Measurements from ENCODE around the gene HEBP2.

DNA sequence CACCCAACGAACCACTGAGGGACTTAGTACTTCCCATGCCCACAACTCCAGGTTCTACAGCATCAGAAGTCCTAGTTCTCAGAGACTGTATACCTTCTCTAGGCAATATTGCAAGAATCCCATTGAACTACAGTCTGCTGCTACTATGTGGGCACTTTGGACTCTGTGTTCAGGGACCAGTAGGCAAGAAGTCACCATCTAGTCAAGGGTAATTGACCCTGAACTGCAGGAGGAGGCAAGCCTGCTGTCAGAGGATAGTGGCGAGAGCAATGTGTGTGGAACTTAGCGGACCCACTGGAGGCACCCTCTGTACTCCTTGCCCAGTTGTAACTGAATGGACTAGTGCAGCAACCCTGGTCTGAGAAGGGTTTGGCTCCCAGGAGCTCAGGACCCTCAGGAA lies 15.7 kb downstream of the HEBP2 start:
- TF ChIP-seq, protein P1, sequence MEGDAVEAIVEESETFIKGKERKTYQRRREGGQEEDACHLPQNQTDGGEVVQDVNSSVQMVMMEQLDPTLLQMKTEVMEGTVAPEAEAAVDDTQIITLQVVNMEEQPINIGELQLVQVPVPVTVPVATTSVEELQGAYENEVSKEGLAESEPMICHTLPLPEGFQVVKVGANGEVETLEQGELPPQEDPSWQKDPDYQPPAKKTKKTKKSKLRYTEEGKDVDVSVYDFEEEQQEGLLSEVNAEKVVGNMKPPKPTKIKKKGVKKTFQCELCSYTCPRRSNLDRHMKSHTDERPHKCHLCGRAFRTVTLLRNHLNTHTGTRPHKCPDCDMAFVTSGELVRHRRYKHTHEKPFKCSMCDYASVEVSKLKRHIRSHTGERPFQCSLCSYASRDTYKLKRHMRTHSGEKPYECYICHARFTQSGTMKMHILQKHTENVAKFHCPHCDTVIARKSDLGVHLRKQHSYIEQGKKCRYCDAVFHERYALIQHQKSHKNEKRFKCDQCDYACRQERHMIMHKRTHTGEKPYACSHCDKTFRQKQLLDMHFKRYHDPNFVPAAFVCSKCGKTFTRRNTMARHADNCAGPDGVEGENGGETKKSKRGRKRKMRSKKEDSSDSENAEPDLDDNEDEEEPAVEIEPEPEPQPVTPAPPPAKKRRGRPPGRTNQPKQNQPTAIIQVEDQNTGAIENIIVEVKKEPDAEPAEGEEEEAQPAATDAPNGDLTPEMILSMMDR (IDR thresholded peaks at IDR 0.05): no peak
- TF ChIP-seq POLR2A (IDR thresholded peaks at IDR 0.05): no peak

Data from right lobe of liver (tissue), 4 donors.